ENCODE measurements around the gene LETM1. TPM values are rescaled to one million over a fixed set of nuclear protein-coding genes. Genes with fewer than 3 reads are reported as not detected.

The LETM1 gene
- total RNA-seq, 2 experiments from 2014 or later: 58.3 to 66.8 TPM

- CTCF ChIA-PET (ENCODE audit: unreplicated experiment): no interaction called here
- no TSS peak for BruUV-seq (replicated peaks)
- intact Hi-C loops (cut with micrococcal nuclease; ENCODE audit: unreplicated experiment): no loop called here
- Histone ChIP-seq H3K4me2 (ENCODE audit: low read length) (no peak overlapping the region), H3K36me3 (ENCODE audit: insufficient read depth, low read length) (no peaks in the 10 kb centered on the region), H3K9me2 (ENCODE audit: insufficient read depth, low read length) (no peaks in the 10 kb centered on the region), H3K4me1 (ENCODE audit: insufficient read depth, low read length, poor library complexity, severe bottlenecking) (peaks cover 5% of the 10 kb centered on the region), H2AFZ (ENCODE audit: low read length) (no peak overlapping the region), H4K20me1 (ENCODE audit: insufficient read depth, low read length) (no peaks in the 10 kb centered on the region), H3K27ac (ENCODE audit: low read depth, low read length, poor library complexity, severe bottlenecking) (no peak overlapping the region), H3K4me3 (ENCODE audit: low read depth, low read length, poor library complexity, severe bottlenecking) (no peak overlapping the region), H3K79me2 (ENCODE audit: insufficient read depth, low read depth, low read length) (no peaks in the 10 kb centered on the region), H3K9me3 (ENCODE audit: low read length) (no peaks in the 10 kb centered on the region)
- POLR2A ChIA-PET: interaction anchor here (0.6 kb wide), 1 partner anchor 37 kb away, joined by 3 read pairs; no protein-coding TSS in a partner anchor
- no peak for DNase-seq (ENCODE audit: low spot score)
- TF ChIP-seq CTCF (conservative IDR thresholded peaks at IDR 0.05; ENCODE audit: low read length) (no peak), EZH2phosphoT487 (IDR thresholded peaks at IDR 0.05; ENCODE audit: borderline replicate concordance, low read depth, low read length) (no peak)
Observed at GRCh38 chr4:1803523-1804423, 52.2 kb downstream of the LETM1 start.

GRCh38 chr4:1802720-1803522 is 53.0 kb downstream of the LETM1 start:
- ChIA-PET POLR2A (no interaction called here), CTCF (ENCODE audit: unreplicated experiment) (no interaction called here)
- H3K79me2 ChIP-seq (ENCODE audit: insufficient read depth, low read depth, low read length): no peaks in the 10 kb centered on the region
- no peaks in the 10 kb centered on the region for H3K9me3 ChIP-seq (ENCODE audit: low read length)
- H3K4me2 ChIP-seq (ENCODE audit: low read length): no peak overlapping the region
- no peaks in the 10 kb centered on the region for H4K20me1 ChIP-seq (ENCODE audit: insufficient read depth, low read length)
- H3K36me3 ChIP-seq (ENCODE audit: insufficient read depth, low read length): no peaks in the 10 kb centered on the region
- no peak overlapping the region for H2AFZ ChIP-seq (ENCODE audit: low read length)
- no peak for DNase-seq (ENCODE audit: low spot score)
- TF ChIP-seq CTCF (conservative IDR thresholded peaks at IDR 0.05; ENCODE audit: low read length) (no peak), EZH2phosphoT487 (IDR thresholded peaks at IDR 0.05; ENCODE audit: borderline replicate concordance, low read depth, low read length) (no peak)
- intact Hi-C loops (cut with micrococcal nuclease; ENCODE audit: unreplicated experiment): no loop called here
- H3K9me2 ChIP-seq (ENCODE audit: insufficient read depth, low read length): no peaks in the 10 kb centered on the region
- no TSS peak for BruUV-seq (replicated peaks)
- H3K4me1 ChIP-seq (ENCODE audit: insufficient read depth, low read length, poor library complexity, severe bottlenecking): peaks cover 5% of the 10 kb centered on the region
- no peak overlapping the region for H3K27ac ChIP-seq (ENCODE audit: low read depth, low read length, poor library complexity, severe bottlenecking)
- H3K4me3 ChIP-seq (ENCODE audit: low read depth, low read length, poor library complexity, severe bottlenecking): no peak overlapping the region

Data from OCI-LY7 (cell line).